K562 (cell line): ENCODE data around the gene CDHR1. TPM values are rescaled to one million over a fixed set of nuclear protein-coding genes. Genes with fewer than 3 reads are reported as not detected.
A peak's percentile ranks its signal among the peaks of the same experiment; 100 is the strongest.

Experiments
- ATAC-seq: fragments of 200-7000 bp; cut with Tn5 transposase; 3 replicates; pipeline ENCODE4 v1.9.1; 2020; ENCODE audit warnings: moderate library complexity
- BruUV-seq: library from RNA; stranded (reverse); fragments of 400-500 nt; replicated peaks from 2 replicates; lab custom pipeline; 2021; lab: Mats Ljungman, UMichigan
- CTCF ChIA-PET: fragments of 300-600 bp; formaldehyde crosslinking; extraction: SDS; loops from one replicate; lab custom pipeline; 2021; ENCODE audit warnings: low intra/inter-chr PET ratio; lab: Yijun Ruan, JAX
- POLR2A ChIA-PET: fragments of 300-600, 350-650 bp; sonication (Branson Sonifier 250); formaldehyde crosslinking; extraction: SDS; loops from one replicate; lab custom pipeline; 2021; ENCODE audit warnings: antibody characterized with exemption, inconsistent platforms; lab: Yijun Ruan, JAX
- DNase-seq, 4 experiments: peaks; one replicate each; pipeline versions ENCODE4 v3.0.0 to v3.0.0-alpha.2; 2011 to 2018; ENCODE audit warnings: low spot score in 3 of 4, mixed read lengths in 3 of 4; ENCODE audit errors: extremely low read depth in 1 of 4
- FAIRE-seq: peaks from 2 replicates; lab custom pipeline; 2011; peaks lifted over from hg19 to GRCh38; lab: Jason Lieb, UNC
- H2AFZ ChIP-seq: 2 replicates; pipeline ENCODE4 v1.6.0; 2011; ENCODE audit warnings: low read depth, low read length, control low read depth, inconsistent platforms
- H3K27ac ChIP-seq: fragments of 200-600 bp; 3 replicates; pipeline ENCODE4 v1.8.0; 2011; ENCODE audit warnings: low read depth, mild to moderate bottlenecking, control low read depth, inconsistent platforms, low read length, moderate library complexity, mixed read lengths; ENCODE audit errors: extremely low read depth
- H3K27me3 ChIP-seq, 2 experiments: fragments of 300-600 bp in 1 of 2; 2 replicates in 1 of 2; 3 replicates in 1 of 2; pipeline versions ENCODE4 v1.6.0 to v1.8.0; 2011; ENCODE audit warnings: inconsistent platforms in 2 of 2, low read length in 2 of 2, mild to moderate bottlenecking in 1 of 2, mixed read lengths in 1 of 2, moderate library complexity in 1 of 2; ENCODE audit not compliant: control insufficient read depth in 2 of 2, insufficient read depth in 2 of 2
- H3K36me3 ChIP-seq: fragments of 300-600 bp; 3 replicates; pipeline ENCODE4 v1.8.0; 2011; ENCODE audit warnings: mild to moderate bottlenecking, low read length, inconsistent platforms; ENCODE audit not compliant: control insufficient read depth, insufficient read depth
- H3K4me1 ChIP-seq, 2 experiments: fragments of 200-600 bp in 1 of 2; replicated peaks in 1 of 2; 2 replicates in 1 of 2; 3 replicates in 1 of 2; pipeline versions ENCODE4 v1.5.1 to v1.8.0; 2011; ENCODE audit warnings: inconsistent platforms in 2 of 2, low read length in 2 of 2, mild to moderate bottlenecking in 1 of 2, mixed read lengths in 1 of 2, moderate library complexity in 1 of 2; ENCODE audit not compliant: control insufficient read depth in 2 of 2, insufficient read depth in 2 of 2
- H3K4me2 ChIP-seq: 2 replicates; pipeline ENCODE4 v1.6.1; 2011; ENCODE audit warnings: low read length, control low read depth, inconsistent platforms, mixed read lengths; ENCODE audit not compliant: insufficient read depth
- H3K4me3 ChIP-seq: fragments of 200-600 bp; sonication (generic), shearing (Covaris generic); 2 replicates; pipeline ENCODE4 v1.5.1; 2016; ENCODE audit warnings: control low read depth, inconsistent platforms
- H3K79me2 ChIP-seq: fragments of 200-600 bp; 3 replicates; pipeline ENCODE4 v1.8.0; 2011; ENCODE audit warnings: low read length, inconsistent platforms; ENCODE audit not compliant: control insufficient read depth, insufficient read depth
- H3K9ac ChIP-seq, 2 experiments: 2 replicates each; pipeline versions ENCODE4 v1.6.0 to v1.6.1; 2011; ENCODE audit warnings: low read depth in 2 of 2, low read length in 2 of 2, control low read depth in 1 of 2, inconsistent platforms in 1 of 2, mild to moderate bottlenecking in 1 of 2, mixed read lengths in 1 of 2; ENCODE audit not compliant: insufficient read depth in 1 of 2
- H3K9me1 ChIP-seq: one replicate; pipeline ENCODE4 v1.6.0; 2011; ENCODE audit warnings: inconsistent platforms, mild to moderate bottlenecking, low read length, moderate library complexity; ENCODE audit not compliant: control insufficient read depth, insufficient read depth
- H3K9me3 ChIP-seq: replicated peaks from 2 replicates; pipeline ENCODE4 v1.5.1; 2011; ENCODE audit warnings: low read depth, low read length, inconsistent platforms; ENCODE audit not compliant: control insufficient read depth, insufficient read depth
- H4K20me1 ChIP-seq: replicated peaks from 2 replicates; pipeline ENCODE4 v1.6.1; 2011; ENCODE audit warnings: low read length, inconsistent platforms, mixed read lengths; ENCODE audit not compliant: control insufficient read depth, insufficient read depth
- EGR1 ChIP-seq: fragments of 450-650 bp; conservative IDR thresholded peaks from 2 replicates; pipeline ENCODE4 v1.6.1; 2017; ENCODE audit warnings: mild to moderate bottlenecking
- EP400 ChIP-seq: fragments of 450-650 bp; IDR thresholded peaks from 2 replicates; pipeline ENCODE4 v1.6.1; 2017; ENCODE audit warnings: antibody characterized with exemption, mild to moderate bottlenecking, moderate library complexity
- EZH2 ChIP-seq: IDR thresholded peaks from 2 replicates; pipeline ENCODE4 v1.6.1; 2012; ENCODE audit warnings: low read depth, mild to moderate bottlenecking, inconsistent platforms, low read length, borderline replicate concordance
- MBD2 ChIP-seq: sonication (generic); IDR thresholded peaks from 2 replicates; pipeline ENCODE4 v1.6.1; 2016; ENCODE audit warnings: low read depth, borderline replicate concordance
- TAF15 ChIP-seq: fragments of 200-400 bp; formaldehyde crosslinking; IDR thresholded peaks from 2 replicates; pipeline ENCODE4 v1.6.1; 2017; ENCODE audit warnings: mild to moderate bottlenecking, low read depth, low read length, moderate library complexity
- ZNF175 ChIP-seq: fragments of 200-800 bp; sonication (Bioruptor generic); IDR thresholded peaks from 2 replicates; pipeline ENCODE4 v1.6.1; 2016; ENCODE audit warnings: low read depth, mild to moderate bottlenecking, missing genetic modification characterization, missing compliant biosample characterization
- ZNF3 ChIP-seq: fragments of 250-450 bp; sonication (Bioruptor Pico); IDR thresholded peaks from 2 replicates; pipeline ENCODE4 v1.5.0; 2021; ENCODE audit warnings: mild to moderate bottlenecking, moderate library complexity
- ZNF41 ChIP-seq: fragments of 250-450 bp; sonication (Bioruptor Pico); conservative IDR thresholded peaks from 2 replicates; pipeline ENCODE4 v1.4.0; 2020; ENCODE audit warnings: mild to moderate bottlenecking
- ZNF507 ChIP-seq: conservative IDR thresholded peaks from 2 replicates; pipeline ENCODE4 v1.6.1; 2017; ENCODE audit warnings: missing genetic modification characterization, missing compliant biosample characterization
- WGBS: fragments of 100-300 bp; shearing (Covaris generic); methylation state at CpG from one replicate; pipeline ENCODE4 v1.1.6; 2016; ENCODE audit warnings: low coverage, mixed read lengths; ENCODE audit not compliant: insufficient coverage; ENCODE audit errors: missing lambda C conversion rate; 5-methylcytosine and 5-hydroxymethylcytosine counted together
- in situ Hi-C: fragments of 300-500 bp; cut with MboI; formaldehyde crosslinking; loops from 4 replicates; pipeline ENCODE4 v1.15.0; 2018; ENCODE audit warnings: inconsistent platforms, mixed read lengths
- intact Hi-C: fragments of 100-400 bp; cut with micrococcal nuclease; formaldehyde crosslinking; loops from 2 replicates; pipeline ENCODE4 v1.14.2; 2022
- polyA plus RNA-seq, 8 experiments: library from polyadenylated mRNA; depleted of rRNA in 4 of 8; stranded (reverse) in 5 of 8; unstranded in 3 of 8; fragments of >200 nt; fragmentation: Nextera tagmentation in 2 of 8; fragmentation: Illumina TruSeq in 1 of 8; extraction: Ambion mirVana in 2 of 8; extraction: Trizol in 1 of 8; gene quantifications; 2 replicates each; pipeline versions ENCODE4 v1.2.1 to v1.2.3, GENCODE V29; 2011 to 2014; ENCODE audit warnings: inconsistent platforms in 1 of 8, missing spikeins in 1 of 8
- total RNA-seq, 7 experiments: library from RNA; depleted of rRNA in 6 of 7; stranded (reverse); fragments of >200 nt in 6 of 7; fragmentation: Illumina TruSeq in 2 of 7; extraction: Trizol in 2 of 7; gene quantifications; 2 replicates each; pipeline versions ENCODE4 v1.2.1 to v1.2.3, GENCODE V29; 2011 to 2021; ENCODE audit warnings: low replicate concordance in 1 of 7
- TF ChIP-seq, protein P1 (sequence below): fragments of 450-650 bp; IDR thresholded peaks from 2 replicates; pipeline ENCODE4 v1.7.0; 2016; ENCODE audit warnings: borderline replicate concordance
- TF ChIP-seq, protein P2 (sequence below), 2 experiments: fragments of 200-800 bp in 1 of 2; sonication (Bioruptor generic) in 1 of 2; sonication (generic) in 1 of 2; formaldehyde crosslinking in 1 of 2; IDR thresholded peaks in 1 of 2; conservative IDR thresholded peaks in 1 of 2; 2 replicates each; pipeline versions ENCODE4 v1.5.0 to v1.6.1; 2016 to 2020; ENCODE audit warnings: missing compliant biosample characterization in 1 of 2, missing genetic modification characterization in 1 of 2, missing genetic modification reagents in 1 of 2
- TF ChIP-seq, protein P3 (sequence below): fragments of 250-450 bp; sonication (Bioruptor Pico); IDR thresholded peaks from 2 replicates; pipeline ENCODE4 v1.8.0; 2022; ENCODE audit warnings: moderate library complexity, mild to moderate bottlenecking, inconsistent platforms
- TF ChIP-seq, protein P4 (sequence below): fragments of 250-450 bp; sonication (Bioruptor Pico); IDR thresholded peaks from 2 replicates; pipeline ENCODE4 v1.4.0; 2020; ENCODE audit warnings: borderline replicate concordance

The CDHR1 gene
- total and polyA plus RNA-seq, 9 of the 15 experiments (the other 6 are each of a cell fraction or from before 2014, with no cell fraction given) = 0.03 to 0.99 (median 0.20) TPM

DNA sequence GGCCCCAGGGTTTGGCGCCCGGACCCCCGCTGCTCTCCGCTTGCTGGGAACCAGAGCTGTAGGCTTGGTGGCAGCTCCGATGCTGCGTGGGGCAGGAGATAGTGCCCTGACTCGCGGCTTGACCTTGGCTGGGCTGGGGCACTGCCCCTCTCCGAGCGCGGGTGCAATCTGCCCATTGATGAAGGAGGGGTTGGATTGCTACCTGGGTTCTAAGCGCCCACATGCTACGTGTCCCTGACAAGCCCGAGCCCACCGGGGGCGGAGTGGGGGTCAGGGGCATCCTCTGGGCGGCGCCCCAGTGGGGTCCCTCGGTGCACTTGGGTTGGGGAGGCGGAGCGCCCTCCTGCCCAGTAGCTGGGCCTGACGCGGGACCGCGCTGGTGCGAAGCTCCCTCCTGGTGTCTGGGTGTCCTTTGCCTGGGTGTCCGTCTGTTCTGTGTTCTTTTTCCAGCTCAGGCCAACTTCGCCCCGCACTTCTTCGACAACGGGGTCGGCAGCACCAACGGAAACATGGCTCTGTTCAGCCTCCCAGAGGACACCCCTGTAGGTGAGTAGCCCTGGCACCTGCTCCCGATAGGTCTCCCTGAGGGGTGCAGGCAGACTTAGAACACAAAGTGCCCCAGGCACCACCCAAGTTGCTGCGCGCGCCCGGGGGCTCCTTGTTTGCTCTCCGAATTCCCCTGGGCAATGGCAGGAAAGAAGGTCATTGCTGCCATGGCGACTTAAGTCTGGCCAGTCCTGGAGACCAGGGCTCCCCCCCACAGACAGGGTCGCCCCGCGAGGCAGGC lies 900 bp downstream of the CDHR1 start:
- intact Hi-C loops = no loop called here
- ChIA-PET POLR2A (interaction anchor here (0.7 kb wide), 1 partner anchor 13 kb away, joined by 3 read pairs; no protein-coding TSS in a partner anchor), CTCF (no interaction called here)
- H3K9me3 ChIP-seq = no peaks in the 10 kb centered on the region
- peaks cover 0 to 16% of the 10 kb centered on the region in 2 experiments; a peak in 3 of 5 replicates for H3K4me1 ChIP-seq
- H4K20me1 ChIP-seq = peaks cover 6% of the 10 kb centered on the region; the same call in 1 of the 2 replicates
- H3K27ac ChIP-seq = no peak overlapping the region
- H3K9ac ChIP-seq = peak overlapping the region in 1 of 2 experiments; percentile 84; a peak in 2 of 4 replicates
- DNase-seq (no peak), FAIRE-seq (no peak), ATAC-seq (no peak)
- WGBS = 37% methylated on average over 43 of the region's 43 CpGs
- H2AFZ ChIP-seq = no peak overlapping the region
- no TSS peak for BruUV-seq
- no peak overlapping the region for H3K4me2 ChIP-seq
- no peaks in the 10 kb centered on the region for H3K9me1 ChIP-seq
- in situ Hi-C loops = no loop called here
- H3K27me3 ChIP-seq = peaks cover 38 to 81% of the 10 kb centered on the region in 2 experiments
- H3K79me2 ChIP-seq = no peaks in the 10 kb centered on the region
- H3K36me3 ChIP-seq = no peaks in the 10 kb centered on the region
- H3K4me3 ChIP-seq = peak overlapping the region; percentile 34; the same call in 1 of the 2 replicates
- no peak for TF ChIP-seq TAF15
- no peak for TF ChIP-seq EP400
- no peak for TF ChIP-seq EGR1
- TF ChIP-seq, protein P1, sequence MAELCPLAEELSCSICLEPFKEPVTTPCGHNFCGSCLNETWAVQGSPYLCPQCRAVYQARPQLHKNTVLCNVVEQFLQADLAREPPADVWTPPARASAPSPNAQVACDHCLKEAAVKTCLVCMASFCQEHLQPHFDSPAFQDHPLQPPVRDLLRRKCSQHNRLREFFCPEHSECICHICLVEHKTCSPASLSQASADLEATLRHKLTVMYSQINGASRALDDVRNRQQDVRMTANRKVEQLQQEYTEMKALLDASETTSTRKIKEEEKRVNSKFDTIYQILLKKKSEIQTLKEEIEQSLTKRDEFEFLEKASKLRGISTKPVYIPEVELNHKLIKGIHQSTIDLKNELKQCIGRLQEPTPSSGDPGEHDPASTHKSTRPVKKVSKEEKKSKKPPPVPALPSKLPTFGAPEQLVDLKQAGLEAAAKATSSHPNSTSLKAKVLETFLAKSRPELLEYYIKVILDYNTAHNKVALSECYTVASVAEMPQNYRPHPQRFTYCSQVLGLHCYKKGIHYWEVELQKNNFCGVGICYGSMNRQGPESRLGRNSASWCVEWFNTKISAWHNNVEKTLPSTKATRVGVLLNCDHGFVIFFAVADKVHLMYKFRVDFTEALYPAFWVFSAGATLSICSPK = no peak
- TF ChIP-seq, protein P2, sequence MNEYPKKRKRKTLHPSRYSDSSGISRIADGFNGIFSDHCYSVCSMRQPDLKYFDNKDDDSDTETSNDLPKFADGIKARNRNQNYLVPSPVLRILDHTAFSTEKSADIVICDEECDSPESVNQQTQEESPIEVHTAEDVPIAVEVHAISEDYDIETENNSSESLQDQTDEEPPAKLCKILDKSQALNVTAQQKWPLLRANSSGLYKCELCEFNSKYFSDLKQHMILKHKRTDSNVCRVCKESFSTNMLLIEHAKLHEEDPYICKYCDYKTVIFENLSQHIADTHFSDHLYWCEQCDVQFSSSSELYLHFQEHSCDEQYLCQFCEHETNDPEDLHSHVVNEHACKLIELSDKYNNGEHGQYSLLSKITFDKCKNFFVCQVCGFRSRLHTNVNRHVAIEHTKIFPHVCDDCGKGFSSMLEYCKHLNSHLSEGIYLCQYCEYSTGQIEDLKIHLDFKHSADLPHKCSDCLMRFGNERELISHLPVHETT (CRISPR knock-in tag; conservative IDR thresholded peaks at IDR 0.05 in 1 of 2, IDR thresholded peaks at IDR 0.05 in 1 of 2) = no peak
- TF ChIP-seq, protein P3, sequence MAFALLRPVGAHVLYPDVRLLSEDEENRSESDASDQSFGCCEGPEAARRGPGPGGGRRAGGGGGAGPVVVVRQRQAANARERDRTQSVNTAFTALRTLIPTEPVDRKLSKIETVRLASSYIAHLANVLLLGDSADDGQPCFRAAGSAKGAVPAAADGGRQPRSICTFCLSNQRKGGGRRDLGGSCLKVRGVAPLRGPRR = no peak
- TF ChIP-seq EZH2 = no peak
- TF ChIP-seq, protein P4, sequence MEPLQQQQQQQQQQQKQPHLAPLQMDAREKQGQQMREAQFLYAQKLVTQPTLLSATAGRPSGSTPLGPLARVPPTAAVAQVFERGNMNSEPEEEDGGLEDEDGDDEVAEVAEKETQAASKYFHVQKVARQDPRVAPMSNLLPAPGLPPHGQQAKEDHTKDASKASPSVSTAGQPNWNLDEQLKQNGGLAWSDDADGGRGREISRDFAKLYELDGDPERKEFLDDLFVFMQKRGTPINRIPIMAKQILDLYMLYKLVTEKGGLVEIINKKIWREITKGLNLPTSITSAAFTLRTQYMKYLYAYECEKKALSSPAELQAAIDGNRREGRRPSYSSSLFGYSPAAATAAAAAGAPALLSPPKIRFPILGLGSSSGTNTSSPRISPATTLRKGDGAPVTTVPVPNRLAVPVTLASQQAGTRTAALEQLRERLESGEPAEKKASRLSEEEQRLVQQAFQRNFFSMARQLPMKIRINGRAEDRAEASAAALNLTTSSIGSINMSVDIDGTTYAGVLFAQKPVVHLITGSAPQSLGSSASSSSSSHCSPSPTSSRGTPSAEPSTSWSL (CRISPR knock-in tag) = no peak
- no peak for TF ChIP-seq ZNF41 (CRISPR knock-in tag)
- no peak for TF ChIP-seq MBD2
- TF ChIP-seq ZNF3 (CRISPR knock-in tag) = no peak
- TF ChIP-seq ZNF507 (tag) = no peak
- TF ChIP-seq ZNF175 (CRISPR knock-in tag) = no peak
